Activated CD8-positive, alpha-beta memory T cell treated with anti-CD3 and anti-CD28 coated beads for 36 hours (primary cell): ENCODE measurements around the gene LRCH3. TPM values are rescaled to one million over a fixed set of nuclear protein-coding genes. Genes with fewer than 3 reads are reported as not detected.

Source experiments
- CTCF ChIA-PET: fragments of 350-600 bp; sonication (Branson Sonifier 250); formaldehyde crosslinking; loops from one replicate; lab custom pipeline; 2021; ENCODE audit warnings: antibody characterized with exemption; lab: Charles Lee
- POLR2A ChIA-PET: fragments of 350-600 bp; sonication (Branson Sonifier 250); formaldehyde crosslinking; loops from one replicate; lab custom pipeline; 2021; ENCODE audit warnings: antibody characterized with exemption; lab: Charles Lee
- total RNA-seq, 2 experiments: library from RNA; stranded (reverse); gene quantifications; one replicate each; pipeline ENCODE4 v1.2.3, GENCODE V29; 2021

LRCH3 gene
- total RNA-seq, 2 experiments from 2014 or later = 46.5 to 49.0 TPM

GRCh38 chr3:197820550-197821335 is 29.7 kb downstream of the LRCH3 start:
- ChIA-PET CTCF (interaction anchor here (0.8 kb wide), 1 partner anchor 19 kb away, joined by 3 read pairs; no protein-coding TSS in a partner anchor), POLR2A (no interaction called here)

- ChIA-PET POLR2A (no interaction called here), CTCF (no interaction called here)
These were observed 38.5 kb downstream of the LRCH3 start for GRCh38 chr3:197829397-197830045.

- CTCF ChIA-PET = no interaction called here
- POLR2A ChIA-PET = no interaction called here
These were observed 39.4 kb downstream of the LRCH3 start for GRCh38 chr3:197830308-197830966.

GRCh38 chr3:197830967-197831313 is 39.9 kb downstream of the LRCH3 start:
- CTCF ChIA-PET = no interaction called here
- POLR2A ChIA-PET = no interaction called here

GRCh38 chr3:197833930-197834715 is 43.1 kb downstream of the LRCH3 start:
- ChIA-PET POLR2A (no interaction called here), CTCF (no interaction called here)

GRCh38 chr3:197835509-197835908 is 44.5 kb downstream of the LRCH3 start:
- ChIA-PET CTCF (no interaction called here), POLR2A (no interaction called here)

- ChIA-PET CTCF (no interaction called here), POLR2A (no interaction called here)
These were observed 45.2 kb downstream of the LRCH3 start for GRCh38 chr3:197836244-197836643.

GRCh38 chr3:197837282-197837681 is 46.2 kb downstream of the LRCH3 start:
- ChIA-PET POLR2A (no interaction called here), CTCF (interaction anchor here (0.5 kb wide), 1 partner anchor 39 kb away, joined by 4 read pairs; no protein-coding TSS in a partner anchor)

GRCh38 chr3:197841789-197842188 is 50.7 kb downstream of the LRCH3 start:
- POLR2A ChIA-PET = no interaction called here
- CTCF ChIA-PET = no interaction called here

- ChIA-PET CTCF (no interaction called here), POLR2A (no interaction called here)
These were observed 55.4 kb downstream of the LRCH3 start for GRCh38 chr3:197846491-197846890.

GRCh38 chr3:197847866-197848401 is 56.9 kb downstream of the LRCH3 start:
- ChIA-PET POLR2A (no interaction called here), CTCF (interaction anchor here (0.6 to 1.4 kb wide), 2 partner anchors 9 to 249 kb away, joined by 3 read pairs; no protein-coding TSS in a partner anchor)

GRCh38 chr3:197854596-197855343 is 63.7 kb downstream of the LRCH3 start:
- ChIA-PET CTCF (no interaction called here), POLR2A (no interaction called here)

- CTCF ChIA-PET = no interaction called here
- POLR2A ChIA-PET = no interaction called here
These were observed 64.5 kb downstream of the LRCH3 start for GRCh38 chr3:197855571-197855970.

GRCh38 chr3:197856199-197856816 is 65.3 kb downstream of the LRCH3 start:
- ChIA-PET CTCF (interaction anchor here (0.8 kb wide), 1 partner anchor 8 kb away, joined by 3 read pairs; no protein-coding TSS in a partner anchor), POLR2A (no interaction called here)

- CTCF ChIA-PET = no interaction called here
- POLR2A ChIA-PET = no interaction called here
These were observed 67.1 kb downstream of the LRCH3 start for GRCh38 chr3:197858133-197858532.

GRCh38 chr3:197858598-197858997 is 67.5 kb downstream of the LRCH3 start:
- ChIA-PET CTCF (no interaction called here), POLR2A (no interaction called here)

GRCh38 chr3:197866035-197866434 is 75.0 kb downstream of the LRCH3 start:
- ChIA-PET POLR2A (no interaction called here), CTCF (no interaction called here)

- ChIA-PET POLR2A (no interaction called here), CTCF (no interaction called here)
These were observed 82.3 kb downstream of the LRCH3 start for GRCh38 chr3:197873329-197873728.
